GM18870 (cell line): ENCODE data around the gene C2orf78.
A peak's percentile ranks its signal among the peaks of the same experiment; 100 is the strongest.
"Not testable (repeated sequence)": the region's sequence is repeated elsewhere in the genome, so short reads cannot be mapped to it uniquely, and the experiment has no call there.

ENCODE experiments used
- ATAC-seq: cut with Tn5 transposase; IDR thresholded peaks from one replicate; pipeline ENCODE4 v1.9.1; 2021; ENCODE audit warnings: moderate library complexity; ENCODE audit not compliant: unreplicated experiment

C2orf78 gene

DNA sequence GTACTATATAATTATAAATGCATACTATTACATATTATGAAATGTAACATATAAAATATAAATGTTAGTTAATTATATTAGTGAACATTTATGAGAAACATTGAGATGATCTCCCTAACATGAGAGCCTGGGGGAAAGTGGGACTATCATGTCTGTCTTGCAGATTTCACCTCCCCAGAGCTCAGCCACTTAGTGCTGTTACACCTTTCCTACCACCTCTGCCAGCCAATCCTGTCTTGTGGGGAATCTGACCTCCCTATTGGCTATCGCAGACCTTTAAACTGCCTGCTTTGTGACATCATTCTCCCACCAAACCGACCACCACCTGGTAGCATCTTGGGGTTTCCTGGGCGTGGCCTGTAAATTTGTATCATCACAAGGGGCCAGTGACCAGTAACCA is at the start of gene C2orf78:
TSS of gene C2orf78 (plus strand) at position 301 of the 400 bp plus-strand sequence. CDS start 127 bp downstream, outside the sequence.
- ATAC-seq: not testable (repeated sequence)

DNA sequence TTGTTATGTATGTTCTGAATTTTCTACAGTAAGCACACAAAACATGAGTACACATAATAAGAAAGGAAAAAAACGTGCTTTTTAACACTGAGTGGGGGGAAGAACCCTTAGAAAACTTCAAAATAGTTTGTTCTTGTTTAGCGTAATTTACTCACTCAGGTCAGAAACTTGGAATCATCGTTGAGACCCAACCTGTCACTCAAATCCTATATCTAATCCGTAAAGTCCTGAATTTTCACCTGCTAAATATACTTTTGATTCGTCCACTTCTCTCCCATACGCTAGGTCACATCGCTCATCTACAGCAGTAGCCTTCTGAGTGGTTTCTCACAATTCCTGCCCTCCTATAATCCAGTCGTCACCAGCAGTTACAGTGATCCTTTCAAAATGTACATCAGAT is 47.6 kb upstream of the C2orf78 start:
- ATAC-seq: no peak

GRCh38 chr2:73736855-73737779 is 46.9 kb upstream of the C2orf78 start, which contains the start of gene TPRKB:
Gene TPRKB (minus strand): TSS chr2:73737345. CDS start chr2:73734569, 2,776 bp downstream.
- ATAC-seq: peak; percentile 94

DNA sequence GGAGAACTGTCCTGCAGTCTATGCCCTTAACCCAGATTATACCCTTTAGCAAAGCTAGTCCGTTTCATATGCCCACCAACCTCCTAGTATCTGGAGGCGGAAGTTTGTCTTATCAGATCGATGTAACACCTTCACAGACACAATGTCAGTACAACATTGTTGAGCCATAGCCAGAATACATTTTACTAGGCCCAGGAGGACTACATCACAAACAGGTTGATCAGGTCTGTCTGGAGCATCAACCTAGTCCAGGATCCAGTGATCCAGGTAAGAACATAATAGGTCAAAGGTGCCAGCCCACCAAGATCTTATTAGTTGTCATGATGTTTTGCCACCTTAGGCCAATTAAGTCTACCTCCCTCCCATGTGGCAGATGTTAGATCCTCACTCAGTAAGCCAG is 44.9 kb upstream of the C2orf78 start:
- no peak for ATAC-seq

GRCh38 chr2:73740767-73741166 is 43.2 kb upstream of the C2orf78 start:
- no peak for ATAC-seq

- no peak for ATAC-seq
These were observed 37.7 kb upstream of the C2orf78 start for GRCh38 chr2:73746015-73746876.

DNA sequence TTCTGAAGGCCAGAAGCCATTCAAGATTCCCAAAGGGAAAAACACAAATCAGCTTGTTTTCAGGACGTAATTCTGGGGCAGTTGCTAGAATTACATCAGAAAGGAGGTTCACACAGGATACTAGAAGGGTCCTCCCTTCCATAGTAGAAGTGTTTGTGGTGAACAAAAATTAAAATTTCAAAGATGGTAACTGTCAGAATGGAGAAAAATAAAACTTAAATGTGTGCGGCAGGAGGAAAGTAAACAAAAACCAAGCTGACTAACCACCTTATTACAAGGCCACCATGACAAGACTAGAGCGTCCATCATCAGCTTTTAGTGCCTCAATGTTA is 37.1 kb upstream of the C2orf78 start:
- ATAC-seq: no peak

GRCh38 chr2:73749314-73749713 is 34.7 kb upstream of the C2orf78 start:
- ATAC-seq: no peak

- not testable (repeated sequence) for ATAC-seq
These were observed 29.7 kb upstream of the C2orf78 start for GRCh38 chr2:73754332-73754731.

GRCh38 chr2:73759285-73759764 is 24.7 kb upstream of the C2orf78 start:
- ATAC-seq: no peak

DNA sequence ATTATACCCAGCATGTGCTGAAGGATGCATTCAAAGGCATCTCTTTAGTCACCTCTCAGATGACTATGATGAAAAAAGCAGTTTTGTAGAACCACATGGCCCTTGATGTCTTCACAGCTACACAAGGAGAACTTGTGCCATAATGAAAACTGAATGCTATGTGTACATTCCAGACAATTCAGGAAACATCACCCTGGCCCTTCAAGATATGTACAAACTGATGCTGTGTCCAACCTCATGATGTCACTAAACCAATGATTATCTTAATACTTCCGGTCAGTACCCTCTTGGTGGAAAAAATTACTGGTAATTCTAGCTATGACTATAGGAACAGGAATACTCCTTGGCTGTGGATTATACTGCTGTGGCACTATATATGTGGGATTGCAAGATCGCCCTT is 24.1 kb upstream of the C2orf78 start:
- no peak for ATAC-seq

DNA sequence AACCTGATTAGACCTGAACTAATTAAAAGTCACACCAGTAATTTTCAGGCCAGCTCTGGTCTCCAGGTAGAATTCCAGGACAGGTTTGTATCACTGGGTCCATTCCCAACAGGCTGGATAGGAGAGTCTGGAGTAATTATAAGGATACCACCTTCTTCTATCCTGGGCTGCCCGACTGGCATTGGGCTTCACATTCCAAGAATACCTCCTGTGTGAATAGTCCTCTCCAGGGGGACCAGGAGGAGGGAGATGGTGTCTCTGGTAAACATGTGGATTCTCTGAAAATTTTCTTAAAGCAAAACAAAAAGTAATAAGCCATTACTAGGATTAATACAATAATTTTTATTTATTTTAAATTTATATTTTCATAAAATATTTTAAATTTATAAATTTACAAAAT is 21.4 kb upstream of the C2orf78 start:
- ATAC-seq: no peak

- ATAC-seq: no peak
These were observed 19.0 kb upstream of the C2orf78 start for GRCh38 chr2:73764945-73765344.

DNA sequence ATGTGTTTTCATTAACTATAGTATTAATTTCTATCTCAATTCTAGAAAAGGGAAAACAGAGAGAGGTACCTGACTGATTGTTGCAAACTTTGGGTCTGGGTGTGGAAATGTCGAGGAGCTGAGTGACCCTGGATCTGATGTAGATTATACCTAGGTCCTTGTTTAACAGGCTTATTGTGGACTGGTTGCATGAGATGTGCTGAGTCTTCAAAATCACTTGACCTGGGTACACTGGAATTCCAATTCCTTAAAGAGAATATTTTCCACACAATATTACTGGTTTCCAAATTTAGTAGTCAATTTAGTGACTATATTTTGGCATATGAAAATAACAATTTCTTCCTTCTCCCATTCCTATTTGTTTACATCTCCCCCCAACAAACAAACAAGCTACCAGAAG is 17.6 kb upstream of the C2orf78 start:
- ATAC-seq: no peak

DNA sequence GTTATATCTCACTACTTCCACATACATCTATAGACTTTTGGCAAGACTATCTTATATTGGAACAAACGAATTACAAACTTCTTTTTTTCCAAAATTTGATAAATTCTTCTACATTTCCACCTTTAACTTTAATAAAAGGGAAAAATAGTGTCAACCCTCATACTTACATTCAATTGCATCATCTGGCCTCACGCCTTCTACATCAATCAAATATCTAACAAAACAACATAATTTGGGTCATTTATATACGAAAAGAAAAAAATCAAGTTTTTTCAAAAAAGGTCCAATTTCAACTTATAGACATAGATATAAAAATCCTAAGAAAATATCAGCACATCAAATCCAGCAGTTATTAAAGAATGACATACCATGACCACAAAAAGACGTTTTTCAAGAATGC is 17.0 kb upstream of the C2orf78 start:
- no peak for ATAC-seq

GRCh38 chr2:73770725-73771124 is 13.3 kb upstream of the C2orf78 start:
- ATAC-seq: no peak

DNA sequence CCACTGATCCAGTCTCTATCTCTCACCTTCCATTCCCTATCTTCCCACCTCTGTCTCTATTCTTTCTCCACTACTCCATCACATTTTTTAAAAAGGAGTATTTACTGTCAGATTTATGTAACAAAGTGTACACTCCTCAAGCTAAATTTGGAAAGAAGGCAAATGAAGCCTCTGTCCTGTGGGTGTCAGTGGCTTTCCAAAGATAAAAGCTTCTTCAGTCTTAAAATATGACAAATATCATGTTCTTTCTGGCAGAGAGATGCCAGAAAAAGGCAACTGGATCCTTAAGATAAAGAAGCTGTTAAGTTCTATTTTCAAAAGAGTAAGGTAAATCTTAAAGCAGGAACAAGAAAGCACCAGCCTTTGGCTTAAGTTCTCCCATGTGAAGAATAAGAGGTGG is 11.2 kb upstream of the C2orf78 start:
- no peak for ATAC-seq

DNA sequence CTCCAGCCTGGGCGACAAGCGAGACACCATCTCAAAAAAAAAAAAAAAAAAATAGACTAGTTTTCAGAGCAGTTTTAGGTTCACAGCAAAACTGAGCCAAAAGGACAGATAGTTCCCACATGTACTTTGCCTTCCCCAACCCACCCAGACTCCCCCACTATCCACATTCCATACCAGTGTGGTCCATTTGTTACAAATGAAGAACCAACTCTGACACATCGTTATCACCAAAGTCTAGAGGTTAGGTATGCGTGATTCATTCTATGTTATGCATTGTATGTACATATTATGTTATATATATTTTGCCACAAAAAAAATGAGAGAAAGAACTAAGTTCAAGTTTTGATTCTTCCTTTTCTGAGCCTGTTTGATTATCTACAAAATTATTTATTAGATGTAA is 7.6 kb upstream of the C2orf78 start:
- ATAC-seq: no peak

DNA sequence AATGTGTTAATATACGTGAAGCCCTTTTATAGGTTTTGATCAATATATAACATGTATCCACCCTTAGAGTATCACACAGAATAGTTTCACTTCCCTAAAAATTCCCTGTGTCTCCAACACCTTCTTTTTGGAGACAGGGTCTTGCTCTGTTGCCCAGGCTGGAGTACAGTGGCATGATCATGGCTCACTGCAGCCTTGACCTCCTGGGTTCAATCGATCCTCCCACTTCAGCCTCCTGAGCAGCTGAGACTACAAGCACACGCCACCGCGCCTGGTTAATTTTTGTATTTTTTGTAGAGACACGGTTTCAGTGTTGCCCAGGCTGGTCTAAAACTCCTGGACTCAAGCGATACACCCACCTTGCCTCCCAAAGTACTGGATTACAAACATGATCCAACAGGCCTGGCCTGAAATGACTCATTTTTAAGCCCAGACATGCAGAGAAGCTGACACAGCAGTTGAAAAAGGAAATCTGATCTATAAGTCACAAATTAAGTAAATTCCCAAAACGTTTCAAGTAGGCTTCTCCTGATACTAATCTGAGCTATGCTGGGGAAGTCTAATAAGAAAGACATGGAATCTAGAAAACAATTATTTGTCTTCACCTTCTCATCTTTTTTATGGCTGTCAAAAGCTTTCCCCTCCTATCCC is 7.0 kb upstream of the C2orf78 start:
- no peak for ATAC-seq

- not testable (repeated sequence) for ATAC-seq
These were observed 5.0 kb upstream of the C2orf78 start for GRCh38 chr2:73778867-73779466.
